GM18498 (cell line): ENCODE results near the gene NSDHL.

Source experiments
- ATAC-seq: cut with Tn5 transposase; IDR thresholded peaks from one replicate; pipeline ENCODE4 v1.9.1; 2021; ENCODE audit warnings: mild to moderate bottlenecking, moderate library complexity; ENCODE audit not compliant: unreplicated experiment

Gene NSDHL

GRCh38 chrX:152843852-152844251 is 13.0 kb downstream of the NSDHL start:
- ATAC-seq: no peak

GRCh38 chrX:152844256-152844655 is 13.4 kb downstream of the NSDHL start:
- no peak for ATAC-seq

- ATAC-seq: no peak
Observed at GRCh38 chrX:152845618-152846240, 14.9 kb downstream of the NSDHL start.

GRCh38 chrX:152847281-152847680 is 16.4 kb downstream of the NSDHL start:
- ATAC-seq: no peak

- ATAC-seq: no peak
Observed at GRCh38 chrX:152850465-152850864, 19.6 kb downstream of the NSDHL start.

GRCh38 chrX:152853986-152854385 is 23.1 kb downstream of the NSDHL start:
- no peak for ATAC-seq

- no peak for ATAC-seq
Observed at GRCh38 chrX:152861116-152861515, 30.3 kb downstream of the NSDHL start.

GRCh38 chrX:152861826-152862225 is 31.0 kb downstream of the NSDHL start:
- no peak for ATAC-seq

- no peak for ATAC-seq
Observed at GRCh38 chrX:152865232-152865920, 34.5 kb downstream of the NSDHL start.

GRCh38 chrX:152866386-152866785 is 35.5 kb downstream of the NSDHL start:
- no peak for ATAC-seq

- no peak for ATAC-seq
Observed at GRCh38 chrX:152869972-152870371, 39.1 kb downstream of the NSDHL start.

- ATAC-seq: no peak
Observed at GRCh38 chrX:152871260-152871659, 40.4 kb downstream of the NSDHL start.

- no peak for ATAC-seq
Observed at GRCh38 chrX:152872522-152872921, 41.7 kb downstream of the NSDHL start.

- no peak for ATAC-seq
Observed at GRCh38 chrX:152873361-152873760, 42.5 kb downstream of the NSDHL start.

- ATAC-seq: no peak
Observed at GRCh38 chrX:152876931-152877840, 46.3 kb downstream of the NSDHL start.

- no peak for ATAC-seq
Observed at GRCh38 chrX:152878976-152879755, 48.3 kb downstream of the NSDHL start.

- ATAC-seq: no peak
Observed at GRCh38 chrX:152881289-152881688, 50.4 kb downstream of the NSDHL start.

- no peak for ATAC-seq
Observed at GRCh38 chrX:152884171-152884570, 53.3 kb downstream of the NSDHL start.

GRCh38 chrX:152886716-152887115 is 55.9 kb downstream of the NSDHL start:
- ATAC-seq: no peak

GRCh38 chrX:152892499-152892898 is 61.6 kb downstream of the NSDHL start:
- no peak for ATAC-seq
